22Rv1 (cell line): Measurements from ENCODE around the gene KHK.

Experiments
- ZFX ChIP-seq: fragments of 450-650 bp; IDR thresholded peaks from 2 replicates; pipeline ENCODE4 v1.6.1; 2017; ENCODE audit warnings: antibody characterized with exemption, borderline replicate concordance
- TF ChIP-seq, protein P1 (sequence below): fragments of 450-650 bp; IDR thresholded peaks from 2 replicates; pipeline ENCODE4 v1.5.1; 2017; ENCODE audit warnings: mild to moderate bottlenecking

DNA sequence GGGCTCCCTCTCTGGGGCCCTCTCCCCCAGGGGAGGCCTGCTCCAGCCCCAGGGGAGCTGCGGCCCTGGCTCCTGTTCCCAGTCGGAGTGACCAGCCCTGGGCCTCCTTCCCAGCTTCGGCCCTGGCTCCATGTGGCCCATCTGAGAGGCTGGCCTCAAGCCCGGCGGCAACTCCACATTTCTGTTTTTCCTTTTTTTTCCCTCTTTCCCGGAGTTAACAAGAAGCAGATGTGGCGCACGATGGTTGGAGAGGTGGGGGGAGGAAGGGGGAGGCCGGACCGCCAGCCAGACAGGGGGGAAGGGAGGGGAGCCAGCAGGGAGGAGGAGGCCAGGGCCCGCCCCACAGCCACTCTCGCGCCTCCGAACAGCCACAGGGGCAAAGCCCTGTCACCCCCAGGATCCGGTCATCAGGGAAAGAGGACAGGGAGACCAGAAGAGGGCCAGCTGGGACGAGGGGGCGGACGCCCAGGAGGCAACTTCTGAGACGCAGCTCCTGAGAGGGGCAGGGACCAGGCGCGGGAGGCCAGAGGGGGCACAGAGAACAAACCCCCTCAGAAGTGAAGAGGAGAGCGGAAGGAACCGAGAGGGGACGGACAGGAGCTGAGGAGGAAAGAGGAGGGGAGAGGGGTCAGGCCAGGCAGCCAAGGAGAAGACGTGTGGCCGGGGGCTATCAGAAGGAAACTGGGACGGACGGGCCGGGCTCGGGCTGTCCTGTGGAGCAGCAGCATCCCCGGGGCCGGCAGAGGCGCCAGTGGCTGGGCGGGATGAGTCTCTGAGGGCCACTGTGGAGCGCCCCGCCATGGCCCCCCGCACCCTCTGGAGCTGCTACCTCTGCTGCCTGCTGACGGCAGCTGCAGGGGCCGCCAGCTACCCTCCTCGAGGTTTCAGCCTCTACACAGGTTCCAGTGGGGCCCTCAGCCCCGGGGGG is 8.0 kb upstream of the KHK start, which contains the start of gene EMILIN1:
- TF ChIP-seq, protein P1, sequence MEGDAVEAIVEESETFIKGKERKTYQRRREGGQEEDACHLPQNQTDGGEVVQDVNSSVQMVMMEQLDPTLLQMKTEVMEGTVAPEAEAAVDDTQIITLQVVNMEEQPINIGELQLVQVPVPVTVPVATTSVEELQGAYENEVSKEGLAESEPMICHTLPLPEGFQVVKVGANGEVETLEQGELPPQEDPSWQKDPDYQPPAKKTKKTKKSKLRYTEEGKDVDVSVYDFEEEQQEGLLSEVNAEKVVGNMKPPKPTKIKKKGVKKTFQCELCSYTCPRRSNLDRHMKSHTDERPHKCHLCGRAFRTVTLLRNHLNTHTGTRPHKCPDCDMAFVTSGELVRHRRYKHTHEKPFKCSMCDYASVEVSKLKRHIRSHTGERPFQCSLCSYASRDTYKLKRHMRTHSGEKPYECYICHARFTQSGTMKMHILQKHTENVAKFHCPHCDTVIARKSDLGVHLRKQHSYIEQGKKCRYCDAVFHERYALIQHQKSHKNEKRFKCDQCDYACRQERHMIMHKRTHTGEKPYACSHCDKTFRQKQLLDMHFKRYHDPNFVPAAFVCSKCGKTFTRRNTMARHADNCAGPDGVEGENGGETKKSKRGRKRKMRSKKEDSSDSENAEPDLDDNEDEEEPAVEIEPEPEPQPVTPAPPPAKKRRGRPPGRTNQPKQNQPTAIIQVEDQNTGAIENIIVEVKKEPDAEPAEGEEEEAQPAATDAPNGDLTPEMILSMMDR, result no peak
- TF ChIP-seq ZFX, result no peak
